ENCODE measurements around the gene HTR5A.

DNA sequence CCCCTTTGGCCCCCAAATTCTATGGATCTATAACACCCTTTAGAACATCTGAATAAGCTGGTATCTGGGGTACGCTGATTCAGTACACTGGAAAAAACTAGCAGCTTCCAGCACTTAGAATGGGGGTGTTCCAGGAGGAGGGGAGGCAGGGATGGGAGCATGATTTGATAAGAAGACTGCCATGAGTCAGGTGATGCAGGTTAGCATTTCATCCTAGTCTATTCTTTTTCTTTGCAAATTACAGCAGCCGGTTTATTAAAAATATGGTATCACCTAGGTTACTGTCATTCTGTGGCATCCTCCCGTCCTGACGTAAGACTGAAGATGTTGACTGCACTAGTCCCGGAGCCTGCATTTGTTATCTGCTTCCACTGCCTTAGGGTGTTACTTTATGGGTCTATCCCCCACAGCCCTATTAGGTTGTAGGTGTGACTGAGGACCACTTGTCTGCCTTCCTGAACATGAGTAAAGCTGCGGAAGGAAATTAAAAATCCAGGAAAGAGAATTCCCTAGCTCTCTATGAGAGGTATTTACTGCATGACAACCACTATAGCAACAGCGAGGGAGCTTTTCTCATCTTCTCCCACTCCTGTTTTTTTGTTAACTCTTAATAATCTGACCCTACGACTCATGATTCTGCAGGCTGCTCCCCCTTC lies 1.9 kb downstream of the HTR5A start:
- TF ChIP-seq, protein P1, sequence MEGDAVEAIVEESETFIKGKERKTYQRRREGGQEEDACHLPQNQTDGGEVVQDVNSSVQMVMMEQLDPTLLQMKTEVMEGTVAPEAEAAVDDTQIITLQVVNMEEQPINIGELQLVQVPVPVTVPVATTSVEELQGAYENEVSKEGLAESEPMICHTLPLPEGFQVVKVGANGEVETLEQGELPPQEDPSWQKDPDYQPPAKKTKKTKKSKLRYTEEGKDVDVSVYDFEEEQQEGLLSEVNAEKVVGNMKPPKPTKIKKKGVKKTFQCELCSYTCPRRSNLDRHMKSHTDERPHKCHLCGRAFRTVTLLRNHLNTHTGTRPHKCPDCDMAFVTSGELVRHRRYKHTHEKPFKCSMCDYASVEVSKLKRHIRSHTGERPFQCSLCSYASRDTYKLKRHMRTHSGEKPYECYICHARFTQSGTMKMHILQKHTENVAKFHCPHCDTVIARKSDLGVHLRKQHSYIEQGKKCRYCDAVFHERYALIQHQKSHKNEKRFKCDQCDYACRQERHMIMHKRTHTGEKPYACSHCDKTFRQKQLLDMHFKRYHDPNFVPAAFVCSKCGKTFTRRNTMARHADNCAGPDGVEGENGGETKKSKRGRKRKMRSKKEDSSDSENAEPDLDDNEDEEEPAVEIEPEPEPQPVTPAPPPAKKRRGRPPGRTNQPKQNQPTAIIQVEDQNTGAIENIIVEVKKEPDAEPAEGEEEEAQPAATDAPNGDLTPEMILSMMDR (IDR thresholded peaks at IDR 0.05): no peak
- TF ChIP-seq POLR2A (IDR thresholded peaks at IDR 0.05) (no peak), EP300 (IDR thresholded peaks at IDR 0.05) (no peak), POLR2AphosphoS5 (IDR thresholded peaks at IDR 0.05) (no peak)
